GM08714 (cell line): ENCODE results near the gene FMO4.
"Not testable (repeated sequence)": the region's sequence is repeated elsewhere in the genome, so short reads cannot be mapped to it uniquely, and the experiment has no call there.

Experiments used
- H3K4me3 ChIP-seq: fragments of 200-500 bp; sonication (Bioruptor generic); 2 replicates; pipeline ENCODE4 v1.5.1; 2014; ENCODE audit warnings: mild to moderate bottlenecking, low read length, inconsistent platforms
- ZNF274 ChIP-seq: IDR thresholded peaks from 2 replicates; pipeline ENCODE4 v1.6.1; 2012; ENCODE audit warnings: mild to moderate bottlenecking, low read depth, low read length

The FMO4 gene

GRCh38 chr1:171355727-171356126 lies 41.7 kb downstream of the FMO4 start:
- H3K4me3 ChIP-seq, result no peak overlapping the region
- no peak for TF ChIP-seq ZNF274

DNA sequence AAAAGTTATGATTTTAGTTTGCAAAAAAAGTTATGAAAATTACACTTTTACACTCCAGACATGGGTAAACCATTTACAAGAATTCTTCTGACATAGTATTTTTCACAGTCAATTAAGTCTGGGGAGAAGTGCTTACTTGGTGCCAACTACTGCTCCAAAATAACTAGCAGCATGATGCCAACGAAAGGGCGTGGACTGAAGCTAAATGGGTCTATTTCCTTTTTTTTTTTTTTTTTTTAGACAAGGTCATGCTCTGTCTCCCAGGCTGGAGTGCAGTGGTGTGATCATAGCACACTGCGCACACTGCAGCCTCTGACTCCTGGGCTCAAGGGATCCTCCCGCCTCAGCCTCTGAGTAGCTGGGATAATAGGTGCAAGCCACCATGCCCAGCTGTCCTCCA lies 43.2 kb downstream of the FMO4 start:
- no peak overlapping the region for H3K4me3 ChIP-seq
- no peak for TF ChIP-seq ZNF274

- H3K4me3 ChIP-seq, result not testable (repeated sequence)
These were observed 45.3 kb downstream of the FMO4 start for GRCh38 chr1:171359355-171359648.

DNA sequence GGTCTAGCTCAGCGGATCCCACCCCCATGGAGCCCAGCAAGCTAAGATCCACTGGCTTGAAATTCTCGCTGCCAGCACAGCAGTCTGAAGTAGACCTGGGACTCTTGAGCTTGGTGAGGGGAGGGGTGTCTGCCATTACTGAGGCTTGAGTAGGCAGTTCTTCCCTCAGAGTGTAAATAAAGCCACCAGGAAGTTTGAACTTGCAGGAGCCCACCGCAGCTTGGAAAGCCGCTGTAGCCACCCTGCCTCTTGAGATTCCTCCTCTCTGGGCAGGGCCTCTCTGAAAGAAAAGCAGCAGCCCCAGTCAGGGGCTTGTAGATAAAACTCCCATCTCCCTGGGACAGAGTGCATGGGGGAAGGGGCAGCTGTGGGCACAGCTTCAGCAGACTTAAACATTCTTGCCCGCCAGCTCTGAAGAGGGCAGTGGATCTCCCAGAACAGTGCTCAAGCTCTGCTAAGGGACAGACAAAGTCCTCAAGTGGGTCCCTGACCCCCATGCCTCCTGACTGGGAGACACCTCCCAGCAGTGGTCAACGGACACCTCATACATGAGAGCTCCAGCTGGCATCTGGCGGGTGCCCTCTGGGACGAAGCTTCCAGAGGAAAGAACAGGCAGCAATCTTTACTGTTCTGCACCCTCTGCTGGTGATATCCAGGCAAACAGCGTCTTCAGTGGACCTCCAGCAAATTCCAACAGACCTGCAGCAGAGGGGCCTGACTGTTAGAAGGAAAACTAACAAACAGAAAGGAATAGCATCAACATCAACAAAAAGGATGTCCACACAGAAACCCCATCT lies 45.9 kb downstream of the FMO4 start:
- H3K4me3 ChIP-seq, result not testable (repeated sequence)

GRCh38 chr1:171366085-171366484 lies 52.1 kb downstream of the FMO4 start:
- no peak for TF ChIP-seq ZNF274
- no peak overlapping the region for H3K4me3 ChIP-seq

GRCh38 chr1:171366816-171367215 lies 52.8 kb downstream of the FMO4 start:
- H3K4me3 ChIP-seq, result no peak overlapping the region
- no peak for TF ChIP-seq ZNF274

DNA sequence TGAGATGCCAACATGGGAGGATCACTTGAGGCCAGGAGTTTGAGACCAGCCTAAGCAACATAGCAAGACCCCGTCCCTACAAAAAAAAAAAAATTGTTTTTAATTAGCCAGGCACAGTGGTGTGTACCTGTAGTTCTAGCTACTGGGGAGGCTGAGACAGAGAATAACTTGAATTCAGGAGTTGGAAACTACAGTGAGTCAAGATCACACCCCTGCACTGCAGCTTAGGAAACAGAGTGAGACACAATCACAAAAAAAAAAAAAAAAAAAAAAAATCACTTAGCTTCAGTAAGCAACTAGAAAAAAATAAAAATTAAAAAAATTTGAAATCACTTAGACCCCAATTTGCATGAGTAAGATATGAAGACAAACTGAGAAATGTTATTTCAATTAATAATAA lies 53.5 kb downstream of the FMO4 start:
- H3K4me3 ChIP-seq, result no peak overlapping the region
- no peak for TF ChIP-seq ZNF274

DNA sequence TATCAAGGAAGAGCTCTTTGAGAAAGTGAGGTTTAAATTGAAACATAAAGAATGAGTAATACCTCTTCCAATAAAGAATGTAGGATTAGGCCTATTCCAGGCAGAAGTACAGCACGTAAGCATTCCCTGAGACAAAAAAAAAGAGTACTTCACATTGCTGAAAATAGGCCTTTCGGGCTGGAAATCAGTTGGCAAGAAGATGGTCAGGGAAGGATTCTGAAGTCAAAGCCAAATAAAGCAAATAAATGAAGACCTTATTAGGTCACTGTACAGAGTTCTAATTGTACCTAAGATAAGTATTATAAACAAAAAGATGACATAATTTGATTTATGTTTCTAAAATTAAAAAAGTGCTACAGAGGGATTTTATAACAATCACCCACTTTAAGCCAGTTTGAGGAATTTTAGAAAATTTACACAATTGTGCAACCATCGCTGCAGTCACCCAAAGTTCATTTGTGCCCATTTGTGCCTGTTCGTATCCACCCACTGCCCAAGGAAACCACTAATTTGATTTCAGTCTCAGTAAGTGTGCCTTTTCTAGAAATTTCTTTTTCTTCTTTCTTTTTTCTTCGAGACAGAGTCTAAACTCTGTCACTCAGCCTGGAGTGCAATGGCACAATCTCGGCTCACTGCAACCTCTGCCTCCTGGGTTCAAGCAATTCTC lies 58.6 kb downstream of the FMO4 start:
- no peak overlapping the region for H3K4me3 ChIP-seq
- no peak for TF ChIP-seq ZNF274

GRCh38 chr1:171373357-171374122 lies 59.6 kb downstream of the FMO4 start:
- H3K4me3 ChIP-seq, result not testable (repeated sequence)

- H3K4me3 ChIP-seq, result no peak overlapping the region
- TF ChIP-seq ZNF274, result no peak
These were observed 65.9 kb downstream of the FMO4 start for GRCh38 chr1:171379846-171380245.

GRCh38 chr1:171381866-171382210 lies 67.9 kb downstream of the FMO4 start:
- TF ChIP-seq ZNF274, result no peak
- no peak overlapping the region for H3K4me3 ChIP-seq

- H3K4me3 ChIP-seq, result no peak overlapping the region
- no peak for TF ChIP-seq ZNF274
These were observed 70.5 kb downstream of the FMO4 start for GRCh38 chr1:171384496-171384895.

DNA sequence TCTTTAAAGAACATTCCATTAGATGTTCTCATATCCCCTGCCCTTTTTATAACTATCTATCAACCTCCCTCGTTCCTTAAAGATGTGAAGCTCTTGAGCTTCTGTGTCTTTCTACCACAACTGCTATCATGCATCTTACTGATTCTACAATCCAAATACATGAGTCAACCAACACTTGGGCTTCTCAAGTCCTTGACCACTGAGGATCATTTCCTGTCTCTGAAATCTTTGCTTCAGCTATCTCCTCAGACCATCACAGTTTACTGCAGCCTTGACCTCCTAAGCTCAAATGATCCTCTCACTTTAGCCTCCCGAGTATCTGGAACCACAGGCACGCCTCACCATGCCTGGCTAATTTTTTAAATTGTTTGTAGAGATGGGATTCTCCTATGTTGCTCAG lies 75.2 kb downstream of the FMO4 start:
- TF ChIP-seq ZNF274, result no peak
- H3K4me3 ChIP-seq, result no peak overlapping the region

- not testable (repeated sequence) for H3K4me3 ChIP-seq
These were observed 76.8 kb downstream of the FMO4 start for GRCh38 chr1:171390740-171391139.
